HEK293T (cell line): ENCODE measurements around the gene DUSP6.
A peak's percentile ranks its signal among the peaks of the same experiment; 100 is the strongest.

Experiments
- CTCF ChIA-PET: fragments of 350-600 bp; formaldehyde crosslinking; extraction: SDS; loops from one replicate; lab custom pipeline; 2021; ENCODE audit warnings: antibody characterized with exemption, inconsistent platforms; lab: Yijun Ruan, JAX
- POLR2A ChIA-PET: fragments of 350-600 bp; formaldehyde crosslinking; extraction: SDS; loops from one replicate; lab custom pipeline; 2020; ENCODE audit warnings: antibody characterized with exemption, inconsistent platforms; lab: Yijun Ruan, JAX
- DNase-seq: peaks from one replicate; pipeline ENCODE4 v3.0.0; 2012; ENCODE audit warnings: mixed read lengths; ENCODE audit errors: extremely low spot score
- ARNT ChIP-seq: fragments of 450-650 bp; IDR thresholded peaks from 2 replicates; pipeline ENCODE4 v1.6.1; 2017; ENCODE audit warnings: mild to moderate bottlenecking
- BHLHE40 ChIP-seq: fragments of 450-650 bp; IDR thresholded peaks from 2 replicates; pipeline ENCODE4 v1.6.1; 2016; ENCODE audit warnings: mild to moderate bottlenecking, moderate library complexity, borderline replicate concordance
- CTBP1 ChIP-seq: fragments of 450-650 bp; IDR thresholded peaks from 2 replicates; pipeline ENCODE4 v1.6.1; 2016; ENCODE audit warnings: borderline replicate concordance
- ELF4 ChIP-seq: fragments of 450-650 bp; IDR thresholded peaks from 2 replicates; pipeline ENCODE4 v1.6.1; 2017; ENCODE audit warnings: antibody characterized with exemption
- FOXA1 ChIP-seq: fragments of 450-650 bp; IDR thresholded peaks from 2 replicates; pipeline ENCODE4 v1.6.1; 2016; ENCODE audit warnings: mild to moderate bottlenecking
- FOXK2 ChIP-seq: fragments of 450-650 bp; IDR thresholded peaks from 2 replicates; pipeline ENCODE4 v1.6.1; 2016; ENCODE audit warnings: mild to moderate bottlenecking
- FOXM1 ChIP-seq: fragments of 450-650 bp; IDR thresholded peaks from 2 replicates; pipeline ENCODE4 v1.6.1; 2017; ENCODE audit warnings: mild to moderate bottlenecking, borderline replicate concordance
- HDGF ChIP-seq: fragments of 450-650 bp; IDR thresholded peaks from 2 replicates; pipeline ENCODE4 v1.6.1; 2017; ENCODE audit warnings: antibody characterized with exemption, borderline replicate concordance
- L3MBTL2 ChIP-seq: fragments of 450-650 bp; conservative IDR thresholded peaks from 2 replicates; pipeline ENCODE4 v1.6.1; 2016; ENCODE audit warnings: mild to moderate bottlenecking
- LEF1 ChIP-seq: fragments of 450-650 bp; IDR thresholded peaks from 2 replicates; pipeline ENCODE4 v1.6.1; 2017; ENCODE audit warnings: mild to moderate bottlenecking, borderline replicate concordance
- NFRKB ChIP-seq: fragments of 450-650 bp; IDR thresholded peaks from 2 replicates; pipeline ENCODE4 v1.6.1; 2016; ENCODE audit warnings: mild to moderate bottlenecking, moderate library complexity
- PKNOX1 ChIP-seq: fragments of 450-650 bp; IDR thresholded peaks from 2 replicates; pipeline ENCODE4 v1.6.1; 2016
- SP1 ChIP-seq: fragments of 450-650 bp; IDR thresholded peaks from 2 replicates; pipeline ENCODE4 v1.6.1; 2017
- SUZ12 ChIP-seq: fragments of 450-650 bp; IDR thresholded peaks from 2 replicates; pipeline ENCODE4 v1.6.1; 2016; ENCODE audit warnings: mild to moderate bottlenecking
- TARDBP ChIP-seq: fragments of 450-650 bp; IDR thresholded peaks from 2 replicates; pipeline ENCODE4 v1.6.1; 2016
- ZNF384 ChIP-seq: fragments of 450-650 bp; IDR thresholded peaks from 2 replicates; pipeline ENCODE4 v1.6.1; 2016

The DUSP6 gene

GRCh38 chr12:89311703-89312293 lies 40.5 kb downstream of the DUSP6 start:
- no peak for TF ChIP-seq NFRKB
- no peak for TF ChIP-seq PKNOX1
- TF ChIP-seq ARNT = no peak
- no peak for TF ChIP-seq FOXA1
- no peak for TF ChIP-seq L3MBTL2
- no peak for TF ChIP-seq ELF4
- TF ChIP-seq ZNF384 = no peak
- no peak for TF ChIP-seq TARDBP
- no peak for TF ChIP-seq BHLHE40
- no peak for TF ChIP-seq SUZ12
- no peak for TF ChIP-seq SP1
- no peak for TF ChIP-seq FOXM1
- TF ChIP-seq FOXK2 = no peak
- no peak for TF ChIP-seq LEF1
- ChIA-PET CTCF (no interaction called here), POLR2A (no interaction called here)
- no peak for DNase-seq

GRCh38 chr12:89309815-89310214 lies 42.5 kb downstream of the DUSP6 start:
- CTCF ChIA-PET = no interaction called here
- TF ChIP-seq ELF4 (no peak), HDGF (no peak), L3MBTL2 (no peak), ARNT (no peak), FOXM1 (no peak), TARDBP (no peak), BHLHE40 (no peak), PKNOX1 (no peak), FOXK2 (no peak), SUZ12 (no peak), CTBP1 (no peak), SP1 (no peak), ZNF384 (no peak), LEF1 (no peak)
- POLR2A ChIA-PET = no interaction called here
- DNase-seq = no peak

GRCh38 chr12:89309440-89309802 lies 42.9 kb downstream of the DUSP6 start:
- no peak for DNase-seq
- CTCF ChIA-PET = no interaction called here
- POLR2A ChIA-PET = no interaction called here
- no peak for TF ChIP-seq BHLHE40
- TF ChIP-seq L3MBTL2 = no peak
- TF ChIP-seq NFRKB = no peak
- TF ChIP-seq PKNOX1 = no peak
- TF ChIP-seq ARNT = no peak
- TF ChIP-seq SP1 = no peak
- no peak for TF ChIP-seq TARDBP
- TF ChIP-seq ZNF384 = no peak
- TF ChIP-seq SUZ12 = no peak
- TF ChIP-seq FOXM1 = no peak
- TF ChIP-seq CTBP1 = no peak
- TF ChIP-seq ELF4 = no peak
- TF ChIP-seq FOXK2 = no peak
- no peak for TF ChIP-seq HDGF
- no peak for TF ChIP-seq LEF1
- TF ChIP-seq FOXA1 = no peak

- ChIA-PET CTCF (no interaction called here), POLR2A (interaction anchor here (1.2 kb wide), 1 partner anchor 45 kb away, joined by 4 read pairs; the partner anchor contains the start of gene DUSP6)
- no peak for TF ChIP-seq ELF4
- peak; percentile 30; the same call in 1 of the 2 replicates for TF ChIP-seq CTBP1
- DNase-seq = no peak
Measured at GRCh38 chr12:89307474-89308253, 44.6 kb downstream of the DUSP6 start.

- no peak for TF ChIP-seq FOXA1
- no peak for TF ChIP-seq ELF4
- no peak for TF ChIP-seq SP1
- no peak for TF ChIP-seq HDGF
- no peak for TF ChIP-seq PKNOX1
- no peak for TF ChIP-seq NFRKB
- DNase-seq = no peak
- CTCF ChIA-PET = no interaction called here
- POLR2A ChIA-PET = interaction anchor here (1.2 kb wide), 1 partner anchor 45 kb away, joined by 4 read pairs; the partner anchor contains the start of gene DUSP6
Measured at GRCh38 chr12:89306827-89307473, 45.4 kb downstream of the DUSP6 start.
